ENCODE results near the gene FZD2.

DNA sequence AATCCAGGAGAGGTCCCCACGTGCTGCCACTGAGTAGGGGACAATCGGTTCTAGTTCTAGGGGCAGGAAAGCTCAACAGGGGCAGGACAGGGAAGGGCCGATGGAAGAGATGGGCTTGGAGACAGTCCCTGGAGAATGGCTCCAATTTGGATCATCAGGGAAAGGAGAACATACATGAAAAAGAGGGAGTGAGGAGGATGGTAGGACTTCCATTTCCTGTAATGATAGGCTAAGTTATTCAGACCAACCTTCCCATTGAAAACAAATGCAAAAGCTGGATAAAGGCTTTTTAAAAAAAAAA is 33.7 kb upstream of the FZD2 start:
- TF ChIP-seq NEUROD1 (IDR thresholded peaks at IDR 0.05; ENCODE audit: borderline replicate concordance, low read depth, low read length, partially characterized antibody) (no peak), SIN3A (IDR thresholded peaks at IDR 0.05; ENCODE audit: borderline replicate concordance in 2 of 2, control insufficient read depth in 1 of 2, low read depth in 2 of 2, low read length in 2 of 2) (no peak), SAFB2 (IDR thresholded peaks at IDR 0.05; ENCODE audit: borderline replicate concordance, low read depth, low read length, severe bottlenecking) (no peak), POLR2A (conservative IDR thresholded peaks at IDR 0.05) (no peak), HMG20B (CRISPR knock-in tag; IDR thresholded peaks at IDR 0.05) (no peak), HBP1 (CRISPR knock-in tag; IDR thresholded peaks at IDR 0.05) (no peak), EZH2 (IDR thresholded peaks at IDR 0.05; ENCODE audit: borderline replicate concordance, low read depth, low read length) (no peak), TEAD1 (CRISPR knock-in tag; IDR thresholded peaks at IDR 0.05) (no peak), KDM1A (IDR thresholded peaks at IDR 0.05) (no peak), CTCF (IDR thresholded peaks at IDR 0.05 in 2 of 3, conservative IDR thresholded peaks at IDR 0.05 in 1 of 3; ENCODE audit: insufficient read depth in 2 of 3, low read depth in 1 of 3, low read length in 3 of 3) (no peak), FOXA1 (IDR thresholded peaks at IDR 0.05; ENCODE audit: borderline replicate concordance) (no peak), EGR1 (conservative IDR thresholded peaks at IDR 0.05) (no peak), SRF (CRISPR knock-in tag; IDR thresholded peaks at IDR 0.05) (no peak)
- TF ChIP-seq, protein P1, sequence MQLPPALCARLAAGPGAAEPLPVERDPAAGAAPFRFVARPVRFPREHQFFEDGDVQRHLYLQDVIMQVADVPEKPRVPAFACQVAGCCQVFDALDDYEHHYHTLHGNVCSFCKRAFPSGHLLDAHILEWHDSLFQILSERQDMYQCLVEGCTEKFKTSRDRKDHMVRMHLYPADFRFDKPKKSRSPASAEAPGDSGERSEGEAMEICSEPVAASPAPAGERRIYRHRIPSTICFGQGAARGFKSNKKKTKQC (CRISPR knock-in tag; IDR thresholded peaks at IDR 0.05): no peak

Measured in K562 (cell line).